LNCAP (cell line): ENCODE measurements around the gene AJM1.

Experiments used
- CTCF ChIP-seq: fragments of 450-650 bp; IDR thresholded peaks from 2 replicates; pipeline ENCODE4 v1.5.1; 2017; ENCODE audit warnings: mild to moderate bottlenecking

The AJM1 gene

GRCh38 chr9:136842380-136842948 is at the start of gene AJM1:
Gene AJM1 (plus strand): TSS chr9:136842478. CDS start chr9:136844415, 1,937 bp downstream.
- peak; percentile 46 for TF ChIP-seq CTCF

- TF ChIP-seq CTCF = no peak
Measured at GRCh38 chr9:136793086-136793946, 49.0 kb upstream of the AJM1 start.

- TF ChIP-seq CTCF = no peak
Measured at GRCh38 chr9:136794281-136794999, 47.8 kb upstream of the AJM1 start.

- TF ChIP-seq CTCF = no peak
Measured at GRCh38 chr9:136795000-136795348, 47.3 kb upstream of the AJM1 start.

GRCh38 chr9:136796238-136796774 is 46.0 kb upstream of the AJM1 start, which contains the start of gene CCDC183:
Gene CCDC183 (plus strand): TSS chr9:136796338. CDS start chr9:136796398, 60 bp downstream.
- no peak for TF ChIP-seq CTCF

- TF ChIP-seq CTCF = no peak
Measured at GRCh38 chr9:136798708-136799078, 43.6 kb upstream of the AJM1 start.

- no peak for TF ChIP-seq CTCF
Measured at GRCh38 chr9:136799079-136799853, 43.0 kb upstream of the AJM1 start.
